GM19238 (cell line): ENCODE data around the gene MBD2.

Experiments
- DNase-seq: peaks from one replicate; pipeline ENCODE4 v3.0.0; 2011; ENCODE audit warnings: low spot score; ENCODE audit not compliant: insufficient read length

Gene MBD2

DNA sequence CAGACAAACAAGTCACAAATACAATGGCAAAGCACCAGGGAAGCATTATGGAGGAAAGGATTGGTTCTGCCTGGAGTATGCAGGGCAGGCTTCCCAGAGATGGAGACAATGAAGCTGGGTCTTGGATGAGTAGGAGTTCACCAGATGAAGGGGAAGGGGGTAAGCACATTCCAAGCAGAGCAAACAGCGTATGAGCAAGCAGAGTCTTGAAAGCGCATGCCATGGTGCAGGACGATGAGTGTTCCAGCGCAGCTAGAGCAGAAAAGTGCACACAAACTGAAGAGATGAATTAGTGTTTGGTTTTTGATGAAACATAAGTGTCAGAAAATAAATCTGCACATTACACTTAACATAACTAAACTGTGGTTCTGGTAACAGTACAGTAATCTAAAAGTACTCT lies 21.6 kb downstream of the MBD2 start:
- no peak for DNase-seq

DNA sequence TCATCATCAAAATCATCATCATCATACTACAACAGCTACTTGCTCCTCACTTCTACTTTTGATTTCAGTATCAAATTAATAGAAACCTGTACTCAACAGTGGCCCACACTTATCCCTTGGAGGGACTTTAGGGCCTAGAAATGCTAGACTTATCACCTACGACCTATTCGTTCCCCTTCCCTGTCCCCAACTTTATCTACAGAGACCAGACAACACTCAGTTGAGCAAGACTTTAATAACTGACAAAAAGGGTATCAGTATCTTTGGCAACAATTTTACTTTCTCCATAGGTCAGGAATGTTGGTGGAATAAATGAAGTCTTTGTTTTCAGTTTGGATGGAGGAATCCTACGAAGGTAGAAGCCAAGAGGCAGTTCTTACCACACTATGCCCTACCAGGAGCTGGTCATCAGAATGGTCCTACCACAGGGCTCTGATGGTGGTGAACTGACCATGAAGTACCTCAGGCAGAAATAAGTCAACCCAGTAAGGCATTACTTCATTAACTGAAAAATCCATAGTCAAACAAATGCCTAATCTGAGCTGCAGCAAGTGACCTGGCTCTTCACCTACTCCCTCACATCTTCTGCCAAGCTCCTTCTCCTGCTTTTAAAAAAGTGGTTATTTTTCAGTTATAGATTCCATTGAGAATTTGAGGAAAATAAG lies 26.6 kb downstream of the MBD2 start:
- DNase-seq, result no peak

DNA sequence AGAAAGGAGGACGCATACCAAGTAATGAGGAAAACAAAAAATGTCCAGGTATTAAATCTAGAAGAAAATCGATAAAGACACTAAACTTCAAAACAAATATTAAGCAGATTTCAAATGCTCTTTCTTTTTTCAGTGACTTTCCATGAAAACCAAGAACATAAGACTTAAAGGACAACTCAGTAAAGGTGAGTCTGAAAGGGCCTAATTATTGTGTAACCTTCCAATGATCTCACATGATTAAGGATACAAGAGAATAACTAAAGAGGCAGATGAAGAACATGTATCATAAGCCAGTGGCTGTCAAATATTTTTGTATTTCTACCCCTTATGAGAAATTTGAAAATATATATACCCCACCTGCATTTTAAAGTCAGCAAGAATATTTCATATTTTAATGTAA lies 30.7 kb downstream of the MBD2 start:
- DNase-seq, result no peak

DNA sequence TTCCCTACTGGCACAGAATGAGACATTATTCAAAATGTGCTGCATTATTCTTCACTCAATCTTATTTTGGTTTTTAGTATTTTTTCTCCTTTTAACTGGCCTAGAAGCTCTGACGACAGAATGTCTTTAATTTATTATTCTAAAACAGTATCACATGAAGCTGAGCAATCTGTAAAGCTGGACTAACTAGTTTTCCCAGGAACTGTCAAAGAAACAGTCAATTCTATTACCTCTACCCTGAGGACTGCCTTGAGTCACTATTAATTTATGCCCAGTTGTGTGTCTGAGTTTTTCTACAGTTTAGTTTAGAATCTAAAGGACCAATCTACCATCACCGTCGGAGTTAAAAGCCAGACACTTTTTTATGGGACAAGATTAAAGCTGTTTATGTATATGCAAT lies 31.6 kb downstream of the MBD2 start:
- DNase-seq, result no peak

DNA sequence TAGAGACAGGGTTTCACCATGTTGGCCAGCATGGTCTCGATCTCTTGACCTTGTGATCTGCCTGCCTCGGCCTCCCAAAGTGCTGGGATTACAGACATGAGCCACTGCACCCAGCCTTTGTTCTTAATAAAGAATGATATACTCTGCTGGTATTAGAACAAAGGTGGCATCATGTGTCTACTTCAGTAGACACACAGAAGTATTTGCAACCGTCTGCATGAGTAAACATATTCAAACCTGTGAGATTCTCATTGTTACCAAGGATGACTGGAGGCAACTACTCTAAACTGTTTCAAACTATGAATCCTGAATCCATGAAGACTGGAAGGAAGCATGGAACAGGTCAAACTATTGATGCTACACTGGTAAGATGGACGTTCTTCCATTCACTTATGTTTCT lies 32.1 kb downstream of the MBD2 start:
- DNase-seq, result no peak

DNA sequence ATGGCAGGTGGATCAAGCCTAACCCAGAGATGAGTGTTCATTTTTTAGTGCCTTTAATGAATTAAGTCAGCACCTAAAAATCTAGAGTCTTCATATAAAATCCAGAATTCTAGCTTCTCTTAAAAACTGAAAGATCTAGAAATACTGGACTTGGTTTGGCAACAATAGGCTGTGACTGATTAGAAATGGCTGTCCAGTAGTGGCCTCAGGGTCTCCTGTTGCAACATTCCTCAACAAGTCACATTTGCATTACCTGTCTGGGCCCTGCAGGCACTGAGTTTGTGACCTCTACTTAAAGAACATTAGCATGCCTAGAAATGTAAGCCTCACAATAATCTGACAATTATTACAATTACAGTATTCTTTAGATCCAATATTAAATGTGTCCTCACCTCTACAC lies 33.1 kb downstream of the MBD2 start:
- no peak for DNase-seq

DNA sequence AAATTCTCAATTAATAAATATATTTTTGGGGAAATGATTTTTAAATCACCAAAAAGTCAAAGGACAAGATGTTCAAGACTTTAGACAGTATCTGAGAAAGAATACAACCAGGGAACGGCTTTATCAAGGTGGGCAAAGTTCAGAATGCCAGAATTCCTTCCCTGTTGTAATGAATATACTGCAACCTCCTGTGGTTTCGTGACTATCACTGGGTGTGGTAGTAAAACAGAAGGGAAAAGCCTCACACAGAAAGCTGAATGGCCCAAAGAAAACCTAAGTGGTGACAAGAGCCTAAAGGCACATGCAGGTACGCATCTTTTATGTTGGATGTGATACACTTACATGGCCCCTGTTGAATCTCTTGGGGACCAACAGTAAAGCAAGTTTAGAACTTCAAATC lies 37.1 kb downstream of the MBD2 start:
- no peak for DNase-seq

DNA sequence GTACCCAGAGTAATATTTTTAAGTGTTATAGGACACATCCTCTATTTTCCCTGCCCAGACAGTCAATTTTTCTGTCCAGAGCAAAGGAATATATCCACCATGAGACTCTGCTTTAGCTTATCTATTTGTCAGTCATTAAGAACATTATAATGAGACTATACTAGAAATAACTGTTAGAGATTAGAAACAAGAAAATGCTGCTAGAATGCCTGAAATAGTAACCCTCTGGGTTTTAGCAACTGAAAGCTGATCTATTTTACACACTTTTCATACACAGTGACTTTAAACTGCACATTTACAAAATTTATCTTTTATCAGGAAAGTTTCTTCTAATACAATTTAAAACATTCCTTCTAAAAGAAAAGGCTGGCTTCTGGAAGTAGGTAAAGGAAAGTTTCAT lies 39.6 kb downstream of the MBD2 start:
- DNase-seq, result no peak

DNA sequence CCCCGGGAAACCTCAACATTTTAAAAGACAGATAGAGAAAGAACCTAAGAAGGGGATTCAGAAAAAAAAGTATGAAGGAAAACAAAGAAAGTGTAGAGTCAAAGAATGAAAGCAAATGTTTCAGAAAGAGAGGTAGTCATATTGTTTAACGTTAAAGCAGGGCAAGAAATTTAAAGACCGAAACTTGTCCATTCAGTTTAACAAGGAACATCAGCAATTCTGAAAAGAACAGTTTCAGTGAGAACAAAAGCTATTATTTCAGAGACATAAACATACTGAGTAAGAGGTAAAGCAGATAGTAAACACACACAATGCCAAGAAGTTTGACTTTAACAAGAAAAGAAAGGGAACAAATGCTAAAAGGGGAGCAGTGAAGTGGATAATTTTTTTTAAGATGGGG lies 41.1 kb downstream of the MBD2 start:
- no peak for DNase-seq

DNA sequence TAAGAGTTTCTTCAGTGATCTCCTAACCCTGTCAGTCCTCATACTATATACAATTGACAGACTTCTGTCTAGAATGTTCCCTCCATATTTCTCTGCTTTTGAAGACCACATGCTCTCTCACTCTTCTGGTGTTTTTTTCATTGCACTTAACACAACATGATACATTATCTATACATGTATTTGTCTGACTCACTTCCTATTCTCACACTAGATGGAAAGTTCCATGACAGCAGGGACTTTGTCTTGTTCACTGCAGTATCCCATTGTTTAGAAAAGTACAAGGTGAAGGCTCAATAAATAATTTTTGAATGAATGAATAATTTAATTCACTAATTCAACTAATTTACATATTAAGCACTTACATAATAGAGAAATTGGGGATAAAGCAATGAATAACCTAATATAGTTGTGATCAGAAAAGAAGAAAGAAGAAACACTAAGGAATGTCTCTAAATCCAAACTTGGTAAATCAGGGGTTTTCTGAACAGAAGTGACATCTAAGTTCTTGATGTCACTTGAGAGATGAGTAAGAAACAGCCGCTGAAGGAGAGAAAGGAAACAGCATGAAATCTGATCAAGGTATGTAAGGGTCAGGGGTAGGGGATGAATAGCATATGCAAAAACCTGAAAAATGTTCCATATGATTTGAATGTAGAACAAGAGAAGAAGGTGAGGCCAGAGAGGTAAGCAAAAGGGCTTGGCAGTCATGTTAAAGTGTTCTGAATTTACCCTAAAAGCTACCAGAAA lies 42.4 kb downstream of the MBD2 start:
- no peak for DNase-seq

DNA sequence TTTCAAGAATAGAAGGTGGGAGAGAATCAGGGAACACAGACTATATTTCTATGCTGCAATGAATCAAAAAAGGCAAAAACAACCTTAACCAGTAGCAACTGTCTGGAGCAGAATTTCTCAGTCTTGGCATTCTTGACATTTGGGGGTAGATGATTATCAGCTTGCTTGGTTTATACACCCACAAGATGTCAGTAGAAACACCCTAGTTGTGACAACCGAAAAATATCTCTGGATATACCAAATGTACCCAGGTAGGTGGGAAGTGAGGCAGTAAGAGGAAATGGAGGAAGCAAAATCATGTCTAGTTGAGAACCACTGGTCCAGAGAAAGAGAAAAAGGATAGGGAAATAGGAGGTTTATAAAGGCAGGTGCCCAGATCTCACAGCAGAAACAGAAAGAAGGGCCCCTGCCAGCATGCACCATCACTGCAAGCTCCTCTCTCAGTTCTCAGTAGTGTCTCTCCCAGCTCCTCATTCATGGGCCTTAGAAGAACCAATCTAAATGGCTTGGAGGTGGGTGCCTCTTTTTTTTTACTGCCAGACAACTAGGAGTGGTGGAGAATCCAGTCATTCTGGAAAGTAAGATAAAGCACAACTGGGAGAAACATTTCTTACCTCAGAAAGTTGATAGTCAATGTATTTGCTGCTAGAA lies 50.4 kb downstream of the MBD2 start:
- DNase-seq, result no peak

DNA sequence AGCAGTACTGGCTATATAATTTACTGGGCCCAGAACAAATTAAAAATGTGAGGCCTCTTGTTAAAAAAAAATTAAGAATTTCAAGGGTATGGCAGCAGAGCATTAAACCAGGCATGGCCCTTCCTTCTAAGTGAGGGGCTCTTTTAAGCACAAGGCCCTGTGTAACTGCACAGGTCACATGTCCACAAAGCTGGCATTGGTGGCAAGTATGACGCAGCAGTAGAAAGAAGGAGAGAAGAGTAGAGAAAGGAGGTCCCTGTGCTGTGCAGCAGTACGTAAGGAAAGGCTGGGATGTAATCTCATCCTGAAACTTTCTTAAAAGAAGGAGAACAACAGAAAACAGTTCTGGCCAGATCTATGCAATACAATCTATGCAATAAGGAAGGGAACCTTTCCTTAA lies 51.2 kb downstream of the MBD2 start:
- no peak for DNase-seq

DNA sequence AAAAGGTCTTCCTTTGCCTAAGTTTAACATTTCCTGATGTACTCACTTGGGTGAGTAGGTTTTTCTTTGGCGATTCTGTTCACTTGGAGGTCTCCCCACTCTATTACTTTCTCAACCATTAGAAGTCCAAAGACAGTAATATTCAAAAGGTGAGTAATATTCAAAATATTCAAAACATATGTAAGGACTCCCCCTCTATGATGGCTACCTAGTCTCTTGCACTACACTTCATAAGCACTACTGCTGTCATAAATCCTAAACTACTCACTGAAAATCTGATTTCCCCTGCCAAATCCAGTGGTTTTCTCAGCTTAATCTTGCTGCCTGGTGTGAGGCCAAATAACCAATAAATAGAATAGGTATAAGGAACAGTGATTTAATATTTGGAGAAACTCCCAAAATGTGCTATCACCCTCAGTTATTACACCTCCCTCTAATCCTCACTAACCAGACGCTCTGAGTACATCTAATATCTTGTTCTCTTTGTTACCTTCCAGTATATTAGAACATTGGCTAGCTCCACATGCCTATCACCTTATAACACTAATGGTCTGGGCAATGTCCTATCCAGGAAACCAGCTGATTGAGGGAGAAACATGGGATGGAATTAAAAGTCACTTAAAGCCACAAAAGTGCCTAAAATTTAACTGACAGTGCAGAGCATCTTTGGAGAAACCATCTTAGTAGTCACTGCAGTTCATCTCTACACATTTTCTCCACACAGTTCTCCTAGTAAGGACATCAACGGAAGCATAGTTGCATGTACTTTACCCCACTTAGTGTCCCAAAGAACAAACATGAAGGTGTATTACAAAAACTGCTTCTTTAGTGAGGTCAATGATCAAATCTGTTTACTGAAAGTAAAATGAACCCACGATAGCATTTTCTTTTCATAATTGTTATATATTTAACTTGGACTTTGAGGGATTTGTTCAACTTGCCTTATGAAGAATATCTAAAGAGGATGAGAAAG lies 54.8 kb downstream of the MBD2 start:
- DNase-seq, result no peak

DNA sequence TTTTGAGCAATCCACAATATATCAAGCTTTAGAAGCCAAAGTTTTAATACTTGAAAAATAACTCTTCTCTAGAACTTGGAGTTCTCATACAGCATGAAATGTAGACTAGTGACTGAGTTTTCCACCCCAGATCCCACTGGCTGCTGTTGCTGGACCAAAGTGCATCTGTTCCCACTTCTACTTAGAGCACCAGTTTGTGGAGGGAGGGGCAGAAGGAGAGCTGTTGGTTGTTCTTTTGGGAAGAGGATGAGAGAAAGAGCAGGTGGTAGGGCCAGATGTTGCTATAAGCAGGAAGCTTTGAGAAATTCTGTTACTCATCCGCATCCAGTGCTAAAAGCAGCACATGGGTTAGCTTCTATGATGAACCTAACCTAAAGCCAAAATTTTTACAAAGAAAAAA lies 59.0 kb downstream of the MBD2 start:
- no peak for DNase-seq

DNA sequence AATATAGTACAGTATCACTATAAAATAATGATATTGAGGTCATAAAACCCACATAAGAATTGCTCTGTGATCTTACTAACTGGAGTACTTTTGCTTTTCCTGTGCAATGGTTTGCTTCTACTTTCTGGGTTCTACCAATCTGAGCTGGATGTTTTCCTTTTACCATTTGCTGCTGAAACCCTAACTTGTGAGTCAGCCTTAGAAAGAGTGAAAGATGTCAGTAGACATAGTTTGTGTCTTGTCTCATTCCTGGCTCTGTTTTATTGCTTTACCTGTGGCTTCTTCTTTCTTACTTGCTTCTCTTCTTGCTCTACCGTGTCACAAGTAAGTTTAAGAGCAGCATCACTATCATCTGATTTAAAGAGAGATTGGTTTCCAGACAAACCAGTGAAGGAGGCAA lies 61.0 kb downstream of the MBD2 start:
- no peak for DNase-seq

DNA sequence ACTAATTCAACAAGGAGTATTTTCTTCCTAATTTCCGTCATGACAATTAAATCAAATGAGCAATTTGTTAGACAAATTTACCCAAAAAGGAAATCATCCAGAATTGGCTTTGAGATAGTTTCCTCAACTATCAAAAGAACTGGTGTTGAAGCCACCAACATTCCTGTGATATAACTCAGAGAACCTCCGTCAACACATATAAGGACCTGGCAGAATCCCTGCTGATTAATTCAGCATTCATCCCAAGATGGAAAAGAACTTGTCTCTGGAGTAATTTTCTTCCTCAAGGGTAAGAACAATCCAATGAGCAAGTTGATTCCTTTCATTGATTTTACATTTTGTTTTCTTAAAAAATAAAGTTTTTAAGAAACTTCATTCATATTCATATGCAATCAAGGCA lies 62.0 kb downstream of the MBD2 start:
- DNase-seq, result no peak

DNA sequence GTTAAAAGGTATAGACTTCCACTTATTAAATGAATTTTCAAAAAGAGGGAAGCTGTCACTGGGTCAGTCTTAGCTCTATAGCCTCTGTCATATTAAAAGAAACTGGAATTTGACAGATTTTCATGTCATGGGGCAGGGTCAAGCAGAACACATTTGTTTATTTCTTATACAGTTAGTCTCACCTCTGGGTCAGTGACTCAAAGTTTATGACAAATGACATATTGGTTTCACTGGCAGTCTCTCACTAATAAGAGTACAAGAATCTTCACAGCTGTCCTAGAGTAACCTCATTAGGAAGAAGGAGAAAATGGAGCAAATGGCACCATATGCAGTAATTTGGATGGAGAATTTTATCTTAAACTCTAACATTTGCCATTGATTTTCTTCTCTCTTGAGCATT lies 63.2 kb downstream of the MBD2 start:
- no peak for DNase-seq

DNA sequence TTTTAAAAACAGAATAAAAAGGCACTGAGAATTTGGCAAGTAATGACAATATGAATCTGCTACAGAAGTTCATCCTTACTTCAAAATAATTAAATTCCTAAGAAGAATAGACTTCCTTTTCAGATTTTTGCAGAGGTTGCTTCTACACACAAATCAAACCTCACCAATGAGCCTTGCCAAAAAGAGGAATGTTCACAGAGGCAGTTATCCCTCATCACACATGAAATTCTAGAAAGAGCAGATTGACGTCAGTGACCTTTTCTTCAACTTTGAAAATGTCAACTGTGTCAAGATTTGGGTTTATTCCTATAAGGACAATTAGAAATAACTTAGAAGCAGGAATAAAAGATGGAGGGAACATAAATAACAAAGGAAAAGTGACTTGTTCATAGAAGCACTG lies 64.6 kb downstream of the MBD2 start:
- DNase-seq, result no peak

DNA sequence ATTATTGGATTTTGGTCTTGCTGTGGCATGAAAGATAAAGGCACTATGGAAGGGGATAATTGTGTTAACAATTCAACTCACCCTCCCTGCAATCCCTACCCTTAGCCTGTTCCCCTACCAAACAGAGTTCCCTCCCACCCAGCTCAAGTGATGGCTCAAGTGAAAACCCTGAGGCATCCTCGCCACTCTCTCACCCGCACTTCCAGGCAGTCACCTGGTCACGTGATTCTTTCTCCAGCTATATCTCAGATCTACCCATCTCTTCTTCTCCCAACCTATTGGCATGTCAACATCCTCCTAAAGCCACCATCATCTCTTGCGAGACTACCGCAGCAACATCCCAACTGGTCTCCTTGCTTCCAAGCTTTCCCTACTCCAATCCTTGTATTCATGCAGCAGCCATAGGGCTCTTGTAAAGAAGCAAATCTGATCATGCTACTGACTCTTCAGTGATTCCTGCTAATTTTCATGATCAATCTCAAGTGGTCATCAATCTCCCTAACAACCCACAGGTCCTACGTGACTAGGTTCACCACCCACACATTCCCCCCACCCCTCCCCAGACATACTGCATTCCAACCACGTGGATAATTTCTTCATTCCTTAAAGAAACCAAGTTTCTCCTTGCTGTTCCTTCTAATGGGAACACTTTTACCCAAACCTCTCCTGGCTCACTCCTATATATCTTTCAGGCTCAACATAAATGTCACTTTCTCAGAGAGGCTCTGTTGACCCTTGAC lies 66.7 kb downstream of the MBD2 start:
- no peak for DNase-seq

DNA sequence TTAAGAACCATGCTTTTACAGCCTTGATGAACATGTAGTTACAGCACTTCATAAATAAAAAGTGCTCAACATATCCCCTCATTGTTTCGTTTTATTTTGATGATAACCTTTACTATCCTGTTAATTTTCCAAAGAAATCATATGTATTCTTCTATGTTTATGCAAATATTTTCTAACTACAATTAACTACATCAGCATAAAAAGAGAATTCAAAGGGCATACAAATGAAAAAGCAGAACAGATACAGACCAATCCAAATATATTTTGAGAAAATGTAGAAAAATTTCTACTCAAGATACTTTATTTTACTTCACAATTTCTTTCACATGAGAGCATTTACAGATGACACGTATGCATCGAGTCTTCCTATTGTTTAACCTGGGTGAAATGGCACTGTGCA lies 69.1 kb downstream of the MBD2 start:
- no peak for DNase-seq

DNA sequence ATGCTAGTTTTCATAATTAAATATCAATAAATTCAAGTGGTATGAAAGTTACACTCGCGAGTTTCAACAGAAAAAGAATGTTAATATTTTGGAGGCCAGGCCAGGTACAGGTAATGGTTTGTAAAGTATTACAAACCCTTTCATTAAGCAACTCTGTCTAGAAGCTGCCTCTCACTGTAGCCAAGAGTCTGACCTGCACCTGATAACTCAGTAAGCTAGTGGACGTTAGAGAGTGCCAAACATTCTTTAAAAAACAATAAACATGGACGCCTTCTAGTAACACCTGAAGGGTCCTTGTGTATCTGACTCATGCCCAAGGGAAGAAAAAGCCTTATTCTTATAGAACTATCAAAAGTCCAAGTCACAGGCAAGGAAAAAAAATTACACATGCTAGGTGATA lies 70.2 kb downstream of the MBD2 start:
- DNase-seq, result no peak
